IPS DF 19.7 (cell line): ENCODE data around the gene MTRFR.
"Not testable (repeated sequence)": the region's sequence is repeated elsewhere in the genome, so short reads cannot be mapped to it uniquely, and the experiment has no call there.

Source experiments
- DNase-seq: peaks from one replicate; pipeline ENCODE4 v3.0.0-alpha.2; 2013; ENCODE audit warnings: low read depth, low spot score

The MTRFR gene

DNA sequence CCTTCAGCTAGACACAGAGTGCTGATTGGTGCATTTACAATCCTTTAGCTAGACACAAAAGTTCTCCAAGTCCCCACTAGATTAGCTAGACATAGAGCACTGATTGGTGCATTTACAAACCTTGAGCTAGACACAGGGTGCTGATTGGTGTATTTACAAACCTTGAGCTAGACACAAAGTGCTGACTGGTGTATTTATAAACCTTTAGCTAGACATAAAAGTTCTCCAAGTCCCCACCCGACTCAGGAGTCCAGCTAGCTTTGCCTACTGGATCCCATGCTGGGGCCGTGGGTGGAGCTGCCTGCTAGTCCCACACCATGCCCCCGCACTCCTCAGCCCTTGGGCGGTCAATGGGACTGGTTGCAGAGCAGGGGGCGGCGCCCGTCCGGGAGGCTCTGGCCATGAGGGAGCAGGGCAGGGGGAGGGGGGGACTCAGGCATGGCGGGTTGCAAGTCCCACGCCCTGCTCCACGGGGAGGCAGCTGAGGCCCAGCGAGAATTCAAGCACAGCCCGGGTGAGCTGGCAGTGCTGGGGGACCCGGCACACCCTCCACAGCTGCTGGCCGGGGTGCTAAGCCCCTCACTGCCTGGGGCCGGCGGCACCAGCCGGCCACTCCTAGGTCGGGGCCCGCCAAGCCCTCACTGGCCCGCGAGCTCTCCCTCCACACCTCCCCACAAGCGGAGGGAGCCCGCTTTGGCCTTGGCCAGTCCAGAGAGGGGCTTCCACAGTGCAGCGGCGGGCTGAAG, 15.9 kb downstream of the MTRFR start:
- DNase-seq, result not testable (repeated sequence)

- DNase-seq, result no peak
These were observed 17.5 kb downstream of the MTRFR start for GRCh38 chr12:123250471-123251383.

GRCh38 chr12:123251403-123252076, 18.3 kb downstream of the MTRFR start:
- DNase-seq, result no peak

GRCh38 chr12:123252365-123252764, 19.1 kb downstream of the MTRFR start:
- not testable (repeated sequence) for DNase-seq

DNA sequence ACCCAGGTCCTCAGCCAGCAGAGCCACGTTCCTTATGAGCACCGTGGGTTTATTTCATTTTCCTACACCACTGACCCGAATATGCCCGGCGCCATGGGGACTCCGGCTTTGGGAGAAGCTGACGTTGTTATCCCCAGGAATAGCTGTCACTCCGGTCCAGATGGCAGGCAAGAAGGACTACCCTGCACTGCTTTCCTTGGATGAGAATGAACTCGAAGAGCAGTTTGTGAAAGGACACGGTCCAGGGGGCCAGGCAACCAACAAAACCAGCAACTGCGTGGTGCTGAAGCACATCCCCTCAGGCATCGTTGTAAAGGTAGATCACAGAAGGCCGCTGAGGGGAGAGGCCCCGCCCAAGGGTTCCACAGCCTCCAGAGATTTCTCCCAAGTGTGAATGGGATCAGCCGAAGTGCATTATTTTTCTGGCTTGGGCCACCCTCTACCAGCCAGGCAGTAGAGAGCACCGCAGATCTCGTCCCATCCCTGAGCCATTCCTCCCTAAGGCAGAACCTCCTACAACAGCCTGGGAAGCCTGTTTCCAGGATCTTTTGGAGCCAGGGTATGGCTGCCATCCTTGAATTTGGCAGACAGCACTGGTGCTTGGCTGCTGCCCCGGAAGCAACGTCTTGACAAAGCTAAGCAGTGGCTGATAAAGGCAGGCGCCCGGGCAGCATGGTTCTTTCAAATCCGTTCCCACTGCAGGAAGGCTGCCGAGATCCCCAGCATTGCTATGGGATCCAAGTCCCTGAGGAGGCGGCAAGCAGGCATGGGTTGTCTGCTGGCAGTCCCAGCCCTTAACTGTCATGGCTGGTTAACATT, 20.6 kb downstream of the MTRFR start:
- no peak for DNase-seq

- DNase-seq, result no peak
These were observed 21.7 kb downstream of the MTRFR start for GRCh38 chr12:123254853-123255446.

DNA sequence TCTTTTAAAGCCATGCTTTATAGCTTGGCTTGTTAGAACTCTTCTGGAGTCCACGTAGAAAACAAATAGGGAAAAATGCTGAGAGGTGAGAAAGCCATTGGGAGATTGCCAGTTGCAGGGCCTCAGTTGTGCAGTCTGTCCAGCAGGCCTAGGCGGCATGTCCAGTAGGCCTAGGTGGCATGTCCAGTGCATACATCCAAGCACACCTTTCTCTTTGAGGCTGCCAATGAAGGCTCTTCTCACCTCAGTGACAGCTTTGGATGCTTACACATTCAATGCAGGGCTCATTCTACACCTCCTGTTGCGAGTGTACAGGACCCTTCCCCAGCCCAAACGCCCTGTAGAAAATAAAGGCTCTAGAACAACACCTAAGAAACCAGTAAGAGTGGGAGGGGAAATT, 25.4 kb downstream of the MTRFR start:
- no peak for DNase-seq

- DNase-seq, result no peak
These were observed 26.8 kb downstream of the MTRFR start for GRCh38 chr12:123260081-123260480.

GRCh38 chr12:123261196-123261595, 28.0 kb downstream of the MTRFR start:
- DNase-seq, result no peak

GRCh38 chr12:123263196-123263817, 30.1 kb downstream of the MTRFR start:
- DNase-seq, result no peak

- no peak for DNase-seq
These were observed 31.4 kb downstream of the MTRFR start for GRCh38 chr12:123264642-123265041.

- no peak for DNase-seq
These were observed 32.8 kb downstream of the MTRFR start for GRCh38 chr12:123265851-123266678.

GRCh38 chr12:123266679-123267277, 33.5 kb downstream of the MTRFR start:
- no peak for DNase-seq

DNA sequence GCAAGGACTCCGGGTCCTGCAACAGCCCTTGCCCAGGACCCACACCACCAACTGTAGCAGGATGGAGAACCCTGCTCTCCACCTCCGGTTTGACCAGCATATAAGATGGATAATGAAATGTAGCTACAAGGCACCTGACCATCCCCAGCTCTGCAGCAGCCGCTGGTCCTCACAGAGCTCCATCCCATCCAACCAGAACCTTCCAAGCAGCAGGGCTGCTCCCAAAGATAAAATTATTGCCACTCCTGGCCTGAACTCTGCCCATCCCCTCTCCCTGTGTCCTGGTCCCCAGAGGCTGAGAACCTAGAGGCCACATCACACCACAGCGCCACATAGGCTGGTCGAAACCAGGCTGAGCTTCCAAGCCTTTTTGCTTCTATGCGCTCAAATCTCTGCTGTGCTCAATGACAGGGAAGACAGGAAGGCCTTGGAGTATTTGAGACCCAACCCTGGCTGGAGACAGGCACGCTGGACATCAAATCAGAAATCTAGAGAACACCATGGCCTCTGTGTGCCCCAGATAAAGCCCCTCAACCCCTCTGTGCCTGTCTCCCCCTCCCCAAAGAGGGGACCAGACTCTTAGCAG, 34.2 kb downstream of the MTRFR start:
- no peak for DNase-seq

- DNase-seq, result no peak
These were observed 35.0 kb downstream of the MTRFR start for GRCh38 chr12:123267991-123268843.

GRCh38 chr12:123268850-123269249, 35.6 kb downstream of the MTRFR start:
- DNase-seq, result no peak

DNA sequence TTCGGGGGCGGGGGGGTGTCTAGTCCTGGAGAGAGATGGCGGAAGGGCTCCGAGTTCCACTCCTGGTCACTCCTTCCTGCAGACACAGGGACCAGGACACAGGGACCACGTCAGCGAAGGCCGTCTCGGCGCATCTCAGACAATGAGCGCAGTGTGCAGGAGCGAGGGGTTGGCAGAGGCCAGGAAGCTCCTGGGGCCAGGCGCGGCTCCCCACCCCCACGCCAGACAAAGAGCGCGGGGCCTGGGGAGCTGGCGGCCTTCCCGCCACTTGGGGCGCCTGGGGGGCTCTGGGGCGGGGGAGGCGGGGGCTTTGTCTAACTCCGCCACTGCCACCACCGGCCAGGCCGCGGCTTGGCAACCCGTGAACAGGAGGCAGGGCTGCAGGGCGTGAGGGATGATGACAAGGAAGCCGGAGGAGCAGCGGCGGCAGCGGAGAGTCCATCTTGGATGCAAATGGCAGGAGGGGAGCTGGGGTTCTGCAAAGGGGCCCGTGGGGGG, 36.2 kb downstream of the MTRFR start:
- DNase-seq, result no peak

DNA sequence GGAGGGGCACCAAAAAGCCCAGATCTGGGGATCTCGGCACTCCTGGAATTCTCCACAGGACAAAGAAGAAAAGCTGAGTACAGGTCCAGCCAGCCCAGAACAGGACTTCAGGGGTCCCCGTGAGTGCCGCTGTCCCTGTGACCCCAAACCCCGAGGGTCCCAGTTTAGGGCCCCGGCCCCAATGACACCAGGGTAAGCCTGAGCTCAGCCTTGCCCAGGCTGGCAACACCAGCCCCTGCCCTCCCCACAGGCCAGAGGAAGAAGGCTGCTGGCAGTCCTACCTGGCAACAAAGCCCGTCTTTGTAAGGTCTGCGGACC, 36.6 kb downstream of the MTRFR start:
- DNase-seq, result no peak
